MV-4-11 (cell line): ENCODE results near the gene PRKAR2B.
"Not testable (repeated sequence)": the region's sequence is repeated elsewhere in the genome, so short reads cannot be mapped to it uniquely, and the experiment has no call there.

ENCODE experiments used
- DNase-seq: peaks from one replicate; lab custom pipeline; 2025; lab: John Stamatoyannopoulos, UW

PRKAR2B gene

DNA sequence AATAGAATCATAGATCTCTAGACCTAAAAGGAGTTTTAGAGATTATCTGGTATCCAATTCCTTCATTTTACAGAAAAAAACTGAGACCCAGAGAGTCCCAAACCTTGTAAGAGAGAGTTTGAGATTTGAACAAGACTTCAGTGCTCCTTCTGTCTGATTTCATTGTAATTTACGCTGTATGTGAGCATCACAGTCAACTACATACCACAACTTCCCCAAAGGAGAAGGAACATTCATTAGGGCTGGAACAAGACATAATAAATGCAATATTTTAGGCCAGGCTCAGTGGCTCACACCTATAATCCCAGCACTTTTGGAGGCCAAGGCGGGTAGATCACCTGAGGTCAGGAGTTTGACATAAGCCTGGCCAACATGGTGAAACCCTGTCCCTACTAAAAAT lies 17.3 kb upstream of the PRKAR2B start:
- peak; percentile 67 for DNase-seq

DNA sequence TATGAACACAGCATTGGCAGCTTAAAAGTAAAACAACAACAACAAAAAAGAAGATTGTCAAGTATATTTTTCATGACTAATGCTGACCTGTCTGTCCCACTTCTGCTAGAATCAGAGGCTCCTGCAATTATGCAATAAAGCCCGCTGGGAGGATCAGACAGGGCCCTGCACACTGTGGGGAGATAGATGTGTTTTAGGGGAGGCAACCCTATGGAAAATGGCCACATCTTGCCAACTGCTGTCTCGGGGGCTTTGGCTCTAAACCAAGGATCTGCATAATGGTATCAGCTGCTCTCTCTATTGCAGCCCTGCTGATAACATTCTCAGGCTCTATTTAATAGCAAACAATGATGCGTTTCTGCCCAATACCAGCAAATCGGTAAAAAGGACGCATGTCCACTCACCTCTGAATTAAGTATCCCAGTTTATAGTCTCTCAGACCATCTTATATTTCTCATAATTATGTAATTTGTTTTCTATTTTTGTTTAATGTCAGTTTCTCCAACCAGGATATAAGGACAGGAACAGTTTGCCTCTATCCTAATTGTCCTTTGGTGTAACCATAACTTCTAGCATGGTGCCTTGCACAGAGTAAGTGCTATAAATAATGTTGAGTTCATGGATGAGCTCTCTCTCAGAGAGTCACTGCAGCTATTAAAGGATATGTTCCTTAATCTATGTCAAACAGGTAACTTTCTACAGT lies 15.3 kb upstream of the PRKAR2B start:
- DNase-seq, result peak; percentile 61

DNA sequence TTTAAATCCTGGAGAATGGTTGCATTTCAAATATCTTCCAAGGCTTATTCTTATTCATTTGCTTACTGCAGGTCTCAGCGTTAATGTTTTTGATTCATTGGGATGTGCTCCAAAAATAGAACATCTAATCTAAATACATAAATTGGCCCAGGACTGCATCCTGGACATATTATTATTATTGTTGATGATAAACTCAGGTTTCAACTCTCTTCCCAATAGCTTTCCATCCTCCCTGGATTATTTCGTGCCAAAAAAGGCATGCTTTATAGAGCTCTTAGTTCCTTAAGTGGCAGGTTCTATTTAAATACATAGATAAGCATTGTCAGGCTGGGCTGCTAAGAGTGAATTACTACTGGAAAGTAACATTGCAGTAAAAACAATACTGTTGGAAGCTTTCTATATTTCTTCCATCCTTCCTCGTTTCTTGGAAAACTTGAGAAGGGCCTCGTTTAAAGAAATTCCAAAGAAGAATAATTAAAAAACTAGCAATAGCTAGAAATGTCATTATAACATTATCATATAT lies 14.7 kb upstream of the PRKAR2B start:
- no peak for DNase-seq

DNA sequence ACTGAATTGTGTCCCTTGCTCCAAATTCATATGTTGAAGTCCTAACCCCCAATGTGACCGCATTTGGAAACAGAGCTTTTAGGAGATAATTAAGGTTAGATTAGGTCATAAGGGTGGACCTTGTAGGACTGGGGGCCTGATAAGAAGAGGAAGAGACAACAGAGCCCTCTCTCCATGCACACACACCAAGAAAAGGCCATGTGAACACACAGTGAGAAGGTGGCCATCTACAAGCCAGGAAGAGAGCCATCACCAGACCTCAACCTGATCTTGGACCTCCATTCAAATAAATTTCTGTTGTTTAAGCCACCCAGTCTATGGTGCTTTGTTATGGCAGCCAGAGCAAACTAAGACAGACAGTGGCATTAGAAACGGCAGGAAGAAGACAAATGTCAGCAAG lies 12.5 kb upstream of the PRKAR2B start:
- no peak for DNase-seq

DNA sequence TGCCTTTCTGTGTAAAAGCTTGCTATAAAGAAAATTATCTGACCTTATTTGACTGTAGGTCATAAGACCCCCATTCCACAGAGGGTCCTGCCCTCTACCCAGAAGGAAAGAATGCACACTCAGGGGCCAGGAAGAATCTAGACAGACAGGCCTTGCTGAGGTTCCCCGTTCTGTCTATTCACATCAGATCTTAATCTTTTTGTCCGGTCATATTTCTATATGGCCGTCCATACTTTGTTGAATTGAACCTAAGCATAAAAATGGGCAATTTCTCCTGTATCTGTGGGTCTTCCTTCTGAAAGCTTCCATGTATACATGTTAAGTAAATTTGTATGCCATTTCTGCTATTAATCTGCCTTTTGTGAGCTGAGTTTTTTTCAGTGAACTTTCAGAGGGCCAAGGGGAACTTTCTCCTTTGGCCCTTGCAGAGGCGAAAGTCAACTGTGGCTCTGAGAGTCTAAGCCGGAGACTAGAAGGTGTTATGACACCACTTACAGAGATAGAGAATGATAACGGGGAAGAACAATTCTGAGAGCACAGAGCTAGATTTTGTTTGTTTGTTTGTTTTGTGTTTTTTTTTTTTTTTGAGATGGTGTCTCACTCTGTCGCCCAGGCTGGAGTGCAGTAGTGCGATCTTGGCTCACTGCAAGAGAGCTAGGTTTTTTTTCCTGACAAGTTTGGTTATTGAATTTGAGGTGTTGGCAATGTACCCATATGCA lies 11.6 kb upstream of the PRKAR2B start:
- DNase-seq, result no peak

DNA sequence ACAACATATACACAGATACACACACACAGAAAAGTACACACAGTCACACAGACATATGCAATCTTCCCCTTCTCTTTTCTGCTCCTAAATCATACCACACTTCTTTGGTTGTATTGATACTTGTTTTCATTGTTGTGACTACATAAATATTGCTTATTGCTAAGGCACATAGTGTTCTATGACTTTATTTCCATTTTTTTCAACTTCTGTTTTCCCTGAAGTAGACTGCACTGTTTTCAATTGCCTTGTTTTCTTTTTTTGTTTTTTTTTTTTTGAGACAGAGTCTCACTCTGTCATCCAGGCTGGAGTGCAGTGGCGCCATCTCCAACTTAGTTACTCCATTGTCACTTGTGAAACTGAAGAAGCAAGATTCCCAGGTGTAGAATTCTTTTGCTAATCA lies 10.0 kb upstream of the PRKAR2B start:
- no peak for DNase-seq

DNA sequence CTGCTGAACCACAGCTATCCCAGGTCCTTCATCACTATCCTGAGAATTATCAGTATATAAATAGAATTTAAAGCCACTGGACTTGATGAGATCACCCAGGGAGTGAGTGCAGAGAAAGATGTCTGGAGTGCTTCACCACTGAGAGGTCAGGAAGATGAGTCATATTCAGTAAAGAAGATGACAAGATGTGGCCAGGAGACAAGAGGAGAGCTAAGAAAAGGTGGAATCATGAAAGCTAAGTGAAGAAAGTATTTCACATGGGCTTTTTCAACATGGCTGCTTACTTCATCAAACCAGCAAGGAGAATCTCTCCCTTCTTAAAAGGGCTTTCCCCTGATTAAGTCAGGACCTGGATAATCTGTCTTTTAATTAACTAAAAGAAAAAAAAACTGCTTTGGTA lies 9.1 kb upstream of the PRKAR2B start:
- DNase-seq, result peak; percentile 64

DNA sequence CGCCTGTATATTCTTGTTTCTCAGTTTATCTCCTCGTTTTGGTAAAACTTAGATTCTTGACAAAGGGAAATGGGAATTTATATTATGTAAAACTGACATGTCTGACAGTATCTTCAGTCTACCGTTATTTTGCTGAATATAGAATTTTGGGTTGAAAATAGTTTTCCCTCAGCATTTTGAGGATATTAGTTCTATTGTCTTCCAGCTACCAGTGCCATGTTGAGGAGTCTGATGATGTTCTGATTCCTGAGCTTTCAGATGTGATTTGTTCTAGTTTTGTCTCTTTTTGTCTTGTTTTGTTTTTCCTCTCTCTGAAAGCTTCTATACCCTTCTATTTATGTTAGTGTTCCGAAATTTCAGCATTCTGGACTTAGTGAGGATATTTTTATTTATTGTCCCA lies 8.0 kb upstream of the PRKAR2B start:
- no peak for DNase-seq

DNA sequence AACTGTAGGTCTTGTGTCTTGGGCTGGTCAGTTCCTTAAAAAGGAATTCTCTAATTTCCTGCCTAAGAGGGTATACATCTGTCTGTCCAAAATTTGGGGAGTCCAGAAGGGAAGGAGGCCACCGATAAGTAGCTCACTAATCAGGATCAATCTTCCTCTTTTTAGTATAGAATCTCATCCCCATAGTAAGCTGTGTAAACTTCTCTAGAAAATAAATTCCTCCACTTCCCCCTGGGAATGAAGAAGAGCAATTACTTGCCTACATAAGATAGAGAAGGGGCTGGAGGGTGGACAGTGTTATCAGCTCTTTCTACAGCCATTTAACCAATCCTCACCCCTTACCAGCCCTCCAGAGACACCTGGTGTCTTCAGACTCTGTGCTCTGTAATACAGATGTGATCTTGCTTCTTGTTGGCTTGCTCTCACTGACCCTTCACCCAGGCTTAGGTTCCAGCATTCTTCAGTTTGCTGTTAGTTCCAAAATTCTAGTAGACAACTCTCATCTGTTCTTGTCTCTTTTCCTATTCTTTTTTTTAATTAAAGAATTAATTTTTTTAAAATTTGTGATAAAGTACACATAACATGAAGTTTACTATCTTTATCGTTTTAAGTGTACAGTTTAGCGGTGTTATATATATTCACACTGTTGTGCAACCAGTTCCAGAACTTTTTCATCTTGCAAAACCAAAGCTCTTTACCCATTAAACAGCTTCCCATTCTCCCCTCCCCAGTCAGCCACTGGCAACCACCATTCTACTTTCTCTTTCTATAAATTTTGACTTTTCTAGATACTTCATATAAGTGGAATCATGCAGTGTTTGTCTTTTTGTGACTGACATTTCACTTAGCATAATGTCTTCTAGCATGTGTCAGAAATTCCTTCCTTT lies 6.5 kb upstream of the PRKAR2B start:
- peak; percentile 83 for DNase-seq

GRCh38 chr7:107039199-107039900 lies 5.2 kb upstream of the PRKAR2B start:
- DNase-seq, result no peak

GRCh38 chr7:107041097-107041496 lies 3.4 kb upstream of the PRKAR2B start:
- DNase-seq, result no peak

GRCh38 chr7:107041764-107042163 lies 2.7 kb upstream of the PRKAR2B start:
- DNase-seq, result not testable (repeated sequence)

GRCh38 chr7:107042326-107042910 lies 2.1 kb upstream of the PRKAR2B start:
- DNase-seq, result not testable (repeated sequence)

- DNase-seq, result no peak
These were observed 1.0 kb upstream of the PRKAR2B start for GRCh38 chr7:107043491-107043890.

DNA sequence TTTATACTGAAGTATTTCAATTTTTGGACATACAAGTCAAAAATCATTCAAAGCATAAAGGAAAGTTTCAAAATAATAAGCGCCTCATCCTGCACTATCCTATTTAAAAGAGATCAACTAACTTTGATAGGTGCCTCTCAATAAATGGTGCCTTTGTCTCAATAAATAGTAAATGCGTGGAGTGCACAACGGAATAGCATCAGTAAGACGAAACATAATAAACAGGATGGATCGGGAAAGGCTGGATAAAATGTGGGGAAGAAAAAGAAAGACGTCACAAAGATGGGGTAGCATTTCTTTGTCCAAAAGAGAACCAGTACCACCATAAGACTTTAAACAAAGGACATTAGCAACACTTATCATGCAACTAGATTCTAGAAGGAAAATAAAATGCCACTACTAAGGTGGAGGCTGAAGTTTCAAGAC lies 571 bp upstream of the PRKAR2B start:
- no peak for DNase-seq

DNA sequence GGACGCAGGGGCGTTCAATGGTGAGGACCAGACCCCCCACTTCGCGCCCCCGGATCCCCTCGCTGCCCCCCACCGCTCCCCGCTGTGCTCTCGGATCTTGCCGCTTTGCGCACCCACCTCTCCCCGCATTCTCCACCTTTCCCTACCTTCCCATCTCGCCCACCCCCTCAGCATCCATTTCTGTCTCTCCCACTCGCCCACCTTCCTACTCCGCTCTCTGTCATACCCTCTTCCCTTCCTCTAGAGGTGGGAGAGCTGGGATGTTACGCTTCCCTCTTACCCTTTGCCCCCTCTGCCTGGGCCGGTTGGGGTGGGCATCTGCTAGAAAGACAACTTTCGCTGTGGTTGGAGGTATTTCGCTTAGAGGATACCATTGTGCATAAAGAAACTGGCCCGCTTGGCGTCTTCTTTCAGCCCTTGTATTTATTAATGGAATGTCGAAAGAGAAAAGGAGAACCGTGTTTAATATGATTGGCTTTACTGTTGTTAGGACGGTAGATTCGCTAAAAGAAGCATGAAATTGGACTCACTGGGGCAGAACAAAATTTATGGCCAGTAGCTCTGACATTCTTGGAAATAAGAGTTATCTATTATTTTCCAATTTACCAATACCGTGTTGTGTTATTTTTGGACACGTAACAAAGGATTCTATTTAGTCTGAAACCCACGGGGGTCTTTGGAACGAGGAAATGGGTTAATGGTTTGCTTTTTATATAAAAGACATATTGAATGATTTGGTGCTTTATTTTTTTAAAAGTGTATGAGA lies 873 bp downstream of the PRKAR2B start:
- peak; percentile 23 for DNase-seq

DNA sequence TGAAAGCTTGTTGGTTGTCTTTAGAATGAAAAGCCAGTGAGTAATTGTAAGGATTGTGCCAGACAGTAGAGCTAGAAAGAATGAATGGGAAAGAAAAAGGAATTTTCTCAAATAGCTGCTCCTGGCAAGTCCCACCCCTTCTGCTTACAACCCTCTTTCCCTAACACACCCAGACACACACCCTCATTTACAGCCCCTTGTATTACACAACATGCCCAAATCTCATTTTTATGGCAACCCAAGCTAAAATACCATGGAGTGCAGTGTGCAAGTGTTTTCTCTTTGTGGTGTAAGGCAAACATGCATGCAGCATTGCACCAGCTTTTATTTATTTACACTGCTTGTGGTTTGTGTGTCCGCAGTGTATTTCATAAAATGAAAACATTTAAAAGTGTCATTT lies 1.5 kb downstream of the PRKAR2B start:
- peak; percentile 11 for DNase-seq

DNA sequence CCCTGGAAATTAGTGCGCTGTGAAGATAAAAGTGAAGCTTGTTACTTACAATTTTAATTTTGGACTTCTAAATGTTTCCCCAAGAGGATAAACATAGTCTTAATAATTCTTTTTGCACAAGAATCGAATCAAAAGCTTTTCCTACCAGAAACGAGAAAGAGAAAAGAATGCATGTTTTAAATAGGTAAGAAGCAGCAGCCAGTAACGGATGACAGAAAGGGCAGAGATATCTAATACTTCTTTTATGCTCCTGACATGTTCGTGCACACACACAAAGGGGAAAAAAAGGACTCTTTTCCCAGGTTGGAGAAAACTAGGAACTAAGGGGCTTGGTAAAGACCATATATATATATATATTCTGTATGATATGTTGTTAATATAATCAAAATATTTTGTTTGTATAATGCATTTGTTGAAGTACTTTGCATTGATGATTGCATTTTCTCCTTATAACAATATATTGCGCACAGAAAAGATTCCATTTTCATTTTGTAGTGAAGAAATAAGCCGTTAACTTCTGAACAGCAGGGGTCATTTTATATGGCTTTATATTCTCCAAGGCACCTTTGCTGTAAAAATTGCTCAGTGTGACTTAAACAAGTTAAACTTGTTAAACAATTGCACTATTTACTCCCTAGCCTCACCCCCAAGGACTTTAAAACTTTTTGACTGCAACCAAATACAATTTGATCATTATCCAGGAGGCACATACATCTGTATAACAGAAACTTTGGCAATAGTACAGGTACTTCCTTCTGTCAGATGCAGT lies 2.2 kb downstream of the PRKAR2B start:
- no peak for DNase-seq

DNA sequence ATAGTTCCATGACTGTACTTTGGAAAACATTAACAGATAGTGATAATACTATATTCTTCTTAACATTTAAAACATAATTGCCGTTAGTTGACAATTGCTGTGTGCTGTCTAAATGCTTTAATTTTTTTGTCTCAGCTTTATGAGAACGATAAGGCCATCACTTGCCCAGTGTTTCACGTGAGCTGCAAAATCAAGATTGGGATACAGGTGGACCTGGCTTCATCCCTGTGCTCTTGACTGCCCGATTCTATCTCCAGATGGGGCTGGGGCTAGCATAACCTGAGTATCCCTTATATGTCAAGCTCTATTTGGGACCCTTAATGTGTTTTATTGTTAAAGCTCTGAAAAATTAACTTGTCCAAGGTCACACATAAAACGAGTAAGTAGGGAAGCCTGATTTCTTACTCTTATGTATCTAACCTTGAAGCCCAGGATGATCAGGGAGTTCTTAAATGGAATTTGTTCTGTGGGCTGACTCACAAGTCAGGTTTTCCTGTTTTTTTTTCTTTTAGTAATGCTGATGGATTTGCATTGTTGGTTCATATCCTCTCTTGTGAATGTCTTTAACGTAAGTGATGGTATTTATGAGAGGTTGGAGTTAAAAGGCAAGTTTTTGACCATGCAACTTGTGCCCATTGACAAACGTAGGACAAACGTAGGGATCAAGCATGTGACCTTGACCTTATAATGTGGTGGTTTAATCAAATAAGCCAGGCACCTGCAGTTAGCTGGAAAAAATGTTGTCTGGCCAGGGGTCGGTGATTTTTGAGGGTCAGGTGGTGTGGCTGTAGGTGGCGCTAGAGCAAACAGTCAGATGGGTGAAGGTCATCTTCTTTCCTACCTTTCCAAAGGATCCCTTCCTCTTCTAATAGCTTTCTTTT lies 3.6 kb downstream of the PRKAR2B start:
- no peak for DNase-seq
